Right lobe of liver (tissue), 4 donors: ENCODE data around the gene SUSD1.

Source experiments
- POLR2A ChIP-seq: fragments of 450-650 bp; IDR thresholded peaks from one replicate; pipeline ENCODE4 v1.6.1; 2017; ENCODE audit warnings: antibody characterized with exemption, mild to moderate bottlenecking
- TF ChIP-seq, protein P1 (sequence below), 4 donors: fragments of 200-600 bp in 3 of 4; fragments of 450-650 bp in 1 of 4; IDR thresholded peaks; one replicate each; pipeline versions ENCODE4 v1.5.1 to v1.8.0; 2016 to 2022; ENCODE audit warnings: antibody characterized with exemption in 4 of 4, mild to moderate bottlenecking in 2 of 4
- donor health status: DM: no; HTN: no; CAD: no.
- donor health status: DM: no; HTN: no; CAD: no.
- donor health status: DM: no; HTN: yes; CAD: no.

DNA sequence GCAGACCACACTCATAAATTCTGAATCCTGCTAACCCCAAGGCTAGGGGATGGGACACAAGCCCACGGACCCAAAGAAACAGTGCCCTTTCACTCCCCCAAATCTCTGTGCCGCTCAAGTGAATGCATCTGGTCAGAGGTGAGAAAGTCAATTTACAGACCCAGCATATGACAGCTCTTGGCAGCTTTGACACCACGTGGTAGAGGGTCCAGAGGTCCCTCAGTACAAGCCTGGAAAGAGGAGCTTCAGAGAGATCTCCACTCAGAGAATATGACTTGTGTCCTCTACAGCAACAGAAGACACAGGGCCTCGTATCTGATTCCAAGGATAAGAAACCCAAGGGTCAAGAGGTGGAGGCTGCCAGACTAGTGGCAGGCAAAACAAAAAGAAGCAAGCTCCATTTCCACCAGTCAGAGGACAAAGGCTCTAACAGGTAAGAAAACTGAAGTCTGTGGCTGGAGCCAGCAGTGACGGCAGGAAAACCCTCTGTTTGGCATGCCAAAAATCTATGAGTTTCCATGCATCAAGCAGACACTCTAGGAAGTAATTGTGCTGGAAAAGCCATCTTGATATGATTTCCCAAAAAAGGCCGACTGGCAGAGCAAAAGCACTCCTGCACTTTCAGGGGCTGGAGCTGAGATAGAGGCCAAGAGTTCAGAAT, 139.8 kb downstream of the SUSD1 start:
- TF ChIP-seq, protein P1, sequence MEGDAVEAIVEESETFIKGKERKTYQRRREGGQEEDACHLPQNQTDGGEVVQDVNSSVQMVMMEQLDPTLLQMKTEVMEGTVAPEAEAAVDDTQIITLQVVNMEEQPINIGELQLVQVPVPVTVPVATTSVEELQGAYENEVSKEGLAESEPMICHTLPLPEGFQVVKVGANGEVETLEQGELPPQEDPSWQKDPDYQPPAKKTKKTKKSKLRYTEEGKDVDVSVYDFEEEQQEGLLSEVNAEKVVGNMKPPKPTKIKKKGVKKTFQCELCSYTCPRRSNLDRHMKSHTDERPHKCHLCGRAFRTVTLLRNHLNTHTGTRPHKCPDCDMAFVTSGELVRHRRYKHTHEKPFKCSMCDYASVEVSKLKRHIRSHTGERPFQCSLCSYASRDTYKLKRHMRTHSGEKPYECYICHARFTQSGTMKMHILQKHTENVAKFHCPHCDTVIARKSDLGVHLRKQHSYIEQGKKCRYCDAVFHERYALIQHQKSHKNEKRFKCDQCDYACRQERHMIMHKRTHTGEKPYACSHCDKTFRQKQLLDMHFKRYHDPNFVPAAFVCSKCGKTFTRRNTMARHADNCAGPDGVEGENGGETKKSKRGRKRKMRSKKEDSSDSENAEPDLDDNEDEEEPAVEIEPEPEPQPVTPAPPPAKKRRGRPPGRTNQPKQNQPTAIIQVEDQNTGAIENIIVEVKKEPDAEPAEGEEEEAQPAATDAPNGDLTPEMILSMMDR (IDR thresholded peaks at IDR 0.05) = no peak
- TF ChIP-seq POLR2A = no peak
